Measurements from ENCODE around the gene RAPGEF6.

Gene RAPGEF6

GRCh38 chr5:131613423-131613822, 21.6 kb downstream of the RAPGEF6 start:
- H3K4me3 ChIP-seq (ENCODE audit: control insufficient read depth, low read depth, low read length) = no peak overlapping the region
- no peak for DNase-seq (ENCODE audit: low read depth)
- TF ChIP-seq CTCF (conservative IDR thresholded peaks at IDR 0.05; ENCODE audit: control insufficient read depth, insufficient read depth, low read depth, low read length) = no peak

GRCh38 chr5:131611064-131611381, 24.0 kb downstream of the RAPGEF6 start:
- no peak overlapping the region for H3K4me3 ChIP-seq (ENCODE audit: control insufficient read depth, low read depth, low read length)
- no peak for TF ChIP-seq CTCF (conservative IDR thresholded peaks at IDR 0.05; ENCODE audit: control insufficient read depth, insufficient read depth, low read depth, low read length)
- DNase-seq (ENCODE audit: low read depth) = no peak

GRCh38 chr5:131610198-131611063, 24.6 kb downstream of the RAPGEF6 start:
- no peak for TF ChIP-seq CTCF (conservative IDR thresholded peaks at IDR 0.05; ENCODE audit: control insufficient read depth, insufficient read depth, low read depth, low read length)
- DNase-seq (ENCODE audit: low read depth) = peak; percentile 49
- H3K4me3 ChIP-seq (ENCODE audit: control insufficient read depth, low read depth, low read length) = no peak overlapping the region

GRCh38 chr5:131609774-131610173, 25.3 kb downstream of the RAPGEF6 start:
- DNase-seq (ENCODE audit: low read depth) = no peak
- H3K4me3 ChIP-seq (ENCODE audit: control insufficient read depth, low read depth, low read length) = no peak overlapping the region
- no peak for TF ChIP-seq CTCF (conservative IDR thresholded peaks at IDR 0.05; ENCODE audit: control insufficient read depth, insufficient read depth, low read depth, low read length)

GRCh38 chr5:131608597-131608996, 26.4 kb downstream of the RAPGEF6 start:
- TF ChIP-seq CTCF (conservative IDR thresholded peaks at IDR 0.05; ENCODE audit: control insufficient read depth, insufficient read depth, low read depth, low read length) = no peak
- no peak overlapping the region for H3K4me3 ChIP-seq (ENCODE audit: control insufficient read depth, low read depth, low read length)
- DNase-seq (ENCODE audit: low read depth) = no peak

GRCh38 chr5:131607903-131608540, 27.0 kb downstream of the RAPGEF6 start:
- DNase-seq (ENCODE audit: low read depth) = no peak
- TF ChIP-seq CTCF (conservative IDR thresholded peaks at IDR 0.05; ENCODE audit: control insufficient read depth, insufficient read depth, low read depth, low read length) = no peak
- no peak overlapping the region for H3K4me3 ChIP-seq (ENCODE audit: control insufficient read depth, low read depth, low read length)

Data from fibroblast of mammary gland (primary cell).